ENCODE measurements around the gene RNF126. TPM values are rescaled to one million over a fixed set of nuclear protein-coding genes. Genes with fewer than 3 reads are reported as not detected.

The RNF126 gene
- polyA plus RNA-seq, 1 donor (not counting 4 experiments of a cell fraction or from before 2014, with no cell fraction given) = 8.2 TPM

- DNase-seq (ENCODE audit: low read depth, low spot score) = no peak
- Histone ChIP-seq H3K79me2 (ENCODE audit: control insufficient read depth, insufficient read depth, low read length) (no peaks in the 10 kb centered on the region), H3K36me3 (ENCODE audit: control insufficient read depth in 2 of 2, extremely low read depth in 1 of 2, insufficient read depth in 2 of 2, low read length in 2 of 2) (peaks cover 0 to 2% of the 10 kb centered on the region in 2 experiments), H3K4me2 (ENCODE audit: control insufficient read depth, extremely low read depth, insufficient read depth, low read depth, low read length) (peak overlapping the region; percentile 15), H3K4me1 (ENCODE audit: control insufficient read depth, extremely low read depth, insufficient read depth, low read length) (peaks cover 18% of the 10 kb centered on the region), H3K4me3 (ENCODE audit: control insufficient read depth in 2 of 3, extremely low read depth in 1 of 3, insufficient read depth in 2 of 3, low read depth in 1 of 3, low read length in 3 of 3) (peak overlapping the region in 1 of 3 experiments; percentile 49), H4K20me1 (ENCODE audit: control insufficient read depth, extremely low read depth, insufficient read depth, low read length) (peaks cover 8% of the 10 kb centered on the region), H3K9me3 (ENCODE audit: control insufficient read depth, low read depth, low read length) (no peaks in the 10 kb centered on the region), H2AFZ (ENCODE audit: control insufficient read depth, low read length) (peak overlapping the region; percentile 44), H3K27me3 (ENCODE audit: control insufficient read depth, extremely low read depth, insufficient read depth, low read length) (no peaks in the 10 kb centered on the region), H3K27ac (ENCODE audit: control insufficient read depth, insufficient read depth, low read length) (peak overlapping the region; percentile 57), H3K9me1 (ENCODE audit: control insufficient read depth, extremely low read depth, insufficient read depth, low read length) (no peaks in the 10 kb centered on the region), H3K9ac (ENCODE audit: control insufficient read depth, extremely low read depth, insufficient read depth, low read length) (peak overlapping the region; percentile 64)
- dilution Hi-C loops (cut with MboI; ENCODE audit: extremely low pct_ligation_motif_present, low sequenced_read_pairs) = no loop called here
- TF ChIP-seq, protein P1, sequence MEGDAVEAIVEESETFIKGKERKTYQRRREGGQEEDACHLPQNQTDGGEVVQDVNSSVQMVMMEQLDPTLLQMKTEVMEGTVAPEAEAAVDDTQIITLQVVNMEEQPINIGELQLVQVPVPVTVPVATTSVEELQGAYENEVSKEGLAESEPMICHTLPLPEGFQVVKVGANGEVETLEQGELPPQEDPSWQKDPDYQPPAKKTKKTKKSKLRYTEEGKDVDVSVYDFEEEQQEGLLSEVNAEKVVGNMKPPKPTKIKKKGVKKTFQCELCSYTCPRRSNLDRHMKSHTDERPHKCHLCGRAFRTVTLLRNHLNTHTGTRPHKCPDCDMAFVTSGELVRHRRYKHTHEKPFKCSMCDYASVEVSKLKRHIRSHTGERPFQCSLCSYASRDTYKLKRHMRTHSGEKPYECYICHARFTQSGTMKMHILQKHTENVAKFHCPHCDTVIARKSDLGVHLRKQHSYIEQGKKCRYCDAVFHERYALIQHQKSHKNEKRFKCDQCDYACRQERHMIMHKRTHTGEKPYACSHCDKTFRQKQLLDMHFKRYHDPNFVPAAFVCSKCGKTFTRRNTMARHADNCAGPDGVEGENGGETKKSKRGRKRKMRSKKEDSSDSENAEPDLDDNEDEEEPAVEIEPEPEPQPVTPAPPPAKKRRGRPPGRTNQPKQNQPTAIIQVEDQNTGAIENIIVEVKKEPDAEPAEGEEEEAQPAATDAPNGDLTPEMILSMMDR (optimal IDR thresholded peaks at IDR 0.05 in 1 of 3, IDR thresholded peaks at IDR 0.05 in 1 of 3, conservative IDR thresholded peaks at IDR 0.05 in 1 of 3; ENCODE audit: extremely low read depth in 1 of 3, insufficient read depth in 2 of 3, low read length in 3 of 3) = no peak
- TF ChIP-seq EZH2 (IDR thresholded peaks at IDR 0.05; ENCODE audit: low read length) = no peak
- no peak for FAIRE-seq
Measured at GRCh38 chr19:610801-611480, 52.1 kb downstream of the RNF126 start.

- Histone ChIP-seq H3K4me3 (ENCODE audit: control insufficient read depth in 2 of 3, extremely low read depth in 1 of 3, insufficient read depth in 2 of 3, low read depth in 1 of 3, low read length in 3 of 3) (no peak overlapping the region), H3K4me2 (ENCODE audit: control insufficient read depth, extremely low read depth, insufficient read depth, low read depth, low read length) (peak overlapping the region; percentile 15), H3K9me3 (ENCODE audit: control insufficient read depth, low read depth, low read length) (no peaks in the 10 kb centered on the region), H3K27ac (ENCODE audit: control insufficient read depth, insufficient read depth, low read length) (no peak overlapping the region), H4K20me1 (ENCODE audit: control insufficient read depth, extremely low read depth, insufficient read depth, low read length) (peaks cover 6% of the 10 kb centered on the region), H3K36me3 (ENCODE audit: control insufficient read depth in 2 of 2, extremely low read depth in 1 of 2, insufficient read depth in 2 of 2, low read length in 2 of 2) (peaks cover 0 to 2% of the 10 kb centered on the region in 2 experiments), H3K9ac (ENCODE audit: control insufficient read depth, extremely low read depth, insufficient read depth, low read length) (peak overlapping the region; percentile 64), H3K4me1 (ENCODE audit: control insufficient read depth, extremely low read depth, insufficient read depth, low read length) (peaks cover 18% of the 10 kb centered on the region), H3K9me1 (ENCODE audit: control insufficient read depth, extremely low read depth, insufficient read depth, low read length) (no peaks in the 10 kb centered on the region), H2AFZ (ENCODE audit: control insufficient read depth, low read length) (peak overlapping the region; percentile 0), H3K27me3 (ENCODE audit: control insufficient read depth, extremely low read depth, insufficient read depth, low read length) (no peaks in the 10 kb centered on the region), H3K79me2 (ENCODE audit: control insufficient read depth, insufficient read depth, low read length) (no peaks in the 10 kb centered on the region)
- TF ChIP-seq, protein P1 (optimal IDR thresholded peaks at IDR 0.05 in 1 of 3, IDR thresholded peaks at IDR 0.05 in 1 of 3, conservative IDR thresholded peaks at IDR 0.05 in 1 of 3; ENCODE audit: extremely low read depth in 1 of 3, insufficient read depth in 2 of 3, low read length in 3 of 3) = no peak
- no peak for TF ChIP-seq EZH2 (IDR thresholded peaks at IDR 0.05; ENCODE audit: low read length)
- dilution Hi-C loops (cut with MboI; ENCODE audit: extremely low pct_ligation_motif_present, low sequenced_read_pairs) = no loop called here
- no peak for DNase-seq (ENCODE audit: low read depth, low spot score)
- no peak for FAIRE-seq
Measured at GRCh38 chr19:610071-610800, 52.8 kb downstream of the RNF126 start.
